HFF-Myc (cell line): Measurements from ENCODE around the gene TNS1.

Experiments
- DNase-seq: peaks from one replicate; pipeline ENCODE4 v3.0.0-alpha.2; 2011; ENCODE audit warnings: low read depth; ENCODE audit errors: extremely low read depth
- H3K4me3 ChIP-seq: replicated peaks from 2 replicates; pipeline ENCODE4 v1.5.1; 2011; ENCODE audit warnings: low read depth, mild to moderate bottlenecking, control low read depth, low read length
- TF ChIP-seq, protein P1 (sequence below): IDR thresholded peaks from 2 replicates; pipeline ENCODE4 v1.5.1; 2012; ENCODE audit warnings: mild to moderate bottlenecking, low read depth, low read length, control low read depth; ENCODE audit errors: missing control alignments

The TNS1 gene

DNA sequence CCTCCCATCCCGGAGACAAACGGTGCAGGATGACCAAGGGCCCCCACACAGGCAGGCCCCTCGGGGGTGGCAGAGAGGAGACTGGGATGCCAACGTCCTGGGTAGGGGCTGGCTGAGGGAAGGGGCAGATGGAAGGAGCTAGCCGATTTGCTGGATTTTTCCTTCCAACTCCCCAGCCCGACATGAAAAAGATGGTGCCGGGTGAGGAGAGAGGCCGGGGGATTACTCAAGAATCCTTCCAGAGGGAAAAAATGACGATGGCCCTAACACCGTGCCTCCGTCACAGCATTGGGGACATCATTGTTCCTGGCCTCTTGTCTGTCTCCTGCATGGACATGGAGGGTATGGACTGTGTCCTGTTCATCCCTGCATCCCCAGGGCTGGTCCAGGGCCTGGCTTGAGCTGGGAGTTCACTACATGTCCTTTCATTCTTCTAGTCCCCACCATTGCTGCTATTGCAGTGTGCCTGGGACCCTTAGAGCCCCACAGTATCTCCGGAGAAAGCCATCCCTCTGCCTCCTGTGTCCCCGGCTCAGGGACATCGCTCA lies 217.7 kb downstream of the TNS1 start:
- no peak for DNase-seq
- TF ChIP-seq, protein P1, sequence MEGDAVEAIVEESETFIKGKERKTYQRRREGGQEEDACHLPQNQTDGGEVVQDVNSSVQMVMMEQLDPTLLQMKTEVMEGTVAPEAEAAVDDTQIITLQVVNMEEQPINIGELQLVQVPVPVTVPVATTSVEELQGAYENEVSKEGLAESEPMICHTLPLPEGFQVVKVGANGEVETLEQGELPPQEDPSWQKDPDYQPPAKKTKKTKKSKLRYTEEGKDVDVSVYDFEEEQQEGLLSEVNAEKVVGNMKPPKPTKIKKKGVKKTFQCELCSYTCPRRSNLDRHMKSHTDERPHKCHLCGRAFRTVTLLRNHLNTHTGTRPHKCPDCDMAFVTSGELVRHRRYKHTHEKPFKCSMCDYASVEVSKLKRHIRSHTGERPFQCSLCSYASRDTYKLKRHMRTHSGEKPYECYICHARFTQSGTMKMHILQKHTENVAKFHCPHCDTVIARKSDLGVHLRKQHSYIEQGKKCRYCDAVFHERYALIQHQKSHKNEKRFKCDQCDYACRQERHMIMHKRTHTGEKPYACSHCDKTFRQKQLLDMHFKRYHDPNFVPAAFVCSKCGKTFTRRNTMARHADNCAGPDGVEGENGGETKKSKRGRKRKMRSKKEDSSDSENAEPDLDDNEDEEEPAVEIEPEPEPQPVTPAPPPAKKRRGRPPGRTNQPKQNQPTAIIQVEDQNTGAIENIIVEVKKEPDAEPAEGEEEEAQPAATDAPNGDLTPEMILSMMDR: no peak

DNA sequence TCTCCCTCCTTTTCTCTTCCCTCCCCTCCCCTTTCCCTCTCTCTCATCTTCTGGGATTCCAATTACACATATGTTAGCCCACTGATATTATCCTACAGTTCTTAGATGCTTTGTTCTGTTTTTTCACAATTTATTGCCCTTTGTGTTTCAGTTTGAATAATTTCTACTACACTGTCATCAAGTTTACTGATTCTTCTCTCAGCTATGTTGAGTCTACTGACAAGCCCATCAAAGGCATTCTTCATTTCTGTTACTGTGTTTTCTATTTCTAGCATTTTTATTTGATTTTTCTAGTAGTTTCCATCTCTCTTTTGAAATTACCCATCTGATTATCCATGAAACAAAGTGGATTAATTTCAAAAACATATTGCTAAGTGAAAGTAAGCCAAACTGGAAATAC lies 219.6 kb downstream of the TNS1 start:
- H3K4me3 ChIP-seq: no peak overlapping the region
- TF ChIP-seq, protein P1: no peak
- DNase-seq: no peak

More for the DNA sequence above, 217.7 kb downstream of the TNS1 start:
- no peak overlapping the region for H3K4me3 ChIP-seq

DNA sequence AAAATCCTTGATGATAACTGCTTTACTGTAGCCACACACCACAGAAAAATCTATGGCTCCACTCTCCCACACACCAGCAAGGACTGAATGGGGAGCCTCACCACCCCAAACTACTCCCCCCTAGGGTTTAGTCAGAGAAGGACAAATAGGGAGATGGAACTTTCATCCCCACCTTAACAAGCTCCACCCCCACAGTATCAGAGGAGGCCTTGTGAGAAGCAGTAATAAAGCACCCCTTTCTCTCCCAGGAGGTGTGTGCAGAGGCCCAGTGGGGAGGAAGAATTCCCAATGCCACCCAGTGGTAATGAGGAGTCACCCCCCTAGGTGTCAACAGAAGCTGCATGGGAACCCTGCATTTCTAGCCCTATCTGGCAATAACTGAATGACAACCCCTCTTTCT lies 224.9 kb downstream of the TNS1 start:
- no peak for DNase-seq
- TF ChIP-seq, protein P1: no peak
- H3K4me3 ChIP-seq: no peak overlapping the region

DNA sequence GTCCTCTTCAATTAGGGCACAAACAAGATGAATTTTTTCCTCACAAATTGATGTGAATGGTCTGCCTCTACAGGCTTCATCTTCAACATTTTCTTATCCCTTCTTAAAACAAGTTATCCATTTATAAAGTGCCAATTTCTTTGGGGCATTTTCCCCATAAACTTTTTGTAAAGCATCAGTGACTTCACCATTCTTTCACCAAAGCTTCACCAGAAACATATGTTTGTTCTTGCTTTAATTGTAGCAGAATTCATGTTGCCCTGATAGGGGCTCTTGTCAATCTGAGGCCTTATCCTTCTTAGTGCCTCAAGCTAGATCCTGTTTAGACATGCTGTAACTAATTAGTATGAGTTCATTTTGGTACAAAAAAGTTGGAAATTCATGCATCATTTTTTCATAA lies 226.2 kb downstream of the TNS1 start:
- DNase-seq: no peak
- TF ChIP-seq, protein P1: no peak
- no peak overlapping the region for H3K4me3 ChIP-seq

DNA sequence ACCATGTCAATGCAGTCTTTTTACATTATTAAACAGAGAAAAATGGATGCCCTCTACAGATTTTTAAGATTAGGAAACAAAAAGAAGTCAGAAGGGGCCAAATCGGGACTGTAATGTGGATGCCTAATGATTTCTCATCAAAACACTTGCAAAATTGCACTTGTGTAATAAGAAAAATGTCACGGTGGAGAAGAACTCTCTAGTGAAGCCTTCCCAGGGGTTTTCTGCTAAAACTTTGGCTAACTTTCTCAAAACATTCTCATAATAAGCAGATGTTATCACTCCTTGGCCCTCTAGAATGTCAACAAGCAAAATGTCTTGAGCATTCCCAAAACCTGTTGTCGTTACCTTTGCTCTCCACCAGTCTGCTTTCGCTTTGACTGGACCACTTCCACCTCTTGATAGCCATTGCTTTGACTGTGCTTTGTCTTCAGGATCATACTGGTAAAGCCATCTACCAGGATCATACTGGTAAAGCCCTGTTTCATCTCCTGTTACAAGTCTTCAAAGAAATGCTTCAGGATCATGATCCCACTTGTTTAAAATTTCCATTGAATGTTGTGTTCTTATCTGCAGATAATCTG lies 226.8 kb downstream of the TNS1 start:
- no peak for DNase-seq
- TF ChIP-seq, protein P1: no peak
- H3K4me3 ChIP-seq: no peak overlapping the region

DNA sequence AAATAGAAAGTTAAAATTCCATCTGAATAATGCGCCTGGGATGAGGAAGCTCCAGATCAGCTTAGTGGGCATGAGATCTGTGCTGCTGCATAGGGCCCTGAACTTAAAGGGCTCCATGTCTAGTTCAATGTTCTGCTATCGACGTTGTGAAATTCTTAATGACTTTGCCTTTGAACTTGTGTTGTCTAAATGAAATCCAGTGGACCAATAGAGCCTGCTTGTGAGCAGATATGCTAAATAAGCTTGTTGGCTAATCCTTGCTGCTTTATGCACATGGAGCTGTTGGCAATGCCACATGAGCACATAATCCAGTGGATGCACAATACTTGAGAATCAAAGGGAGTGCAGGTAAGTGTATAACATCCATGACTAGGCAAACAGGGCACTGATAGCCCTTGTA lies 228.6 kb downstream of the TNS1 start:
- TF ChIP-seq, protein P1: no peak
- no peak for DNase-seq

DNA sequence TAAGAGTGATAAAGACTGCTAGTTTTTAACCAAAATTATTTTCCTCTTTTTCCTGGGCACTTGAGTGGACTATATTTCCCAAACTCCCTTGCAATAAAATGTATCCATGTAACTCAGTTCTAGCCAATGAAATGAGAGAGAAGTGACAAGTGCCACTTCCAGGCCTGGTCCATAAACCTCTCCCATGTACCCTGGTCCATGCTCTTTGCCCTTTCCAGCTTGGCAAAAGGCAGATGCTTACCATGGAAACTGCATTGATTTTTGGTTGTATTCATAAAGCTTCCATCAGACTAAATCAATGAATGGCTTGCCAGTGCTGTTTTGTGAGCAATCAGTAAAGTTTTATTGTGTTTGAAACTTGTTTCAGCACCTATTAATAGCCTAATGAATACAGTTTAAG lies 229.3 kb downstream of the TNS1 start:
- no peak overlapping the region for H3K4me3 ChIP-seq
- TF ChIP-seq, protein P1: no peak
- no peak for DNase-seq

More for the DNA sequence above, 228.6 kb downstream of the TNS1 start:
- H3K4me3 ChIP-seq: no peak overlapping the region
